ENCODE measurements around the gene RNF126.

The RNF126 gene

DNA sequence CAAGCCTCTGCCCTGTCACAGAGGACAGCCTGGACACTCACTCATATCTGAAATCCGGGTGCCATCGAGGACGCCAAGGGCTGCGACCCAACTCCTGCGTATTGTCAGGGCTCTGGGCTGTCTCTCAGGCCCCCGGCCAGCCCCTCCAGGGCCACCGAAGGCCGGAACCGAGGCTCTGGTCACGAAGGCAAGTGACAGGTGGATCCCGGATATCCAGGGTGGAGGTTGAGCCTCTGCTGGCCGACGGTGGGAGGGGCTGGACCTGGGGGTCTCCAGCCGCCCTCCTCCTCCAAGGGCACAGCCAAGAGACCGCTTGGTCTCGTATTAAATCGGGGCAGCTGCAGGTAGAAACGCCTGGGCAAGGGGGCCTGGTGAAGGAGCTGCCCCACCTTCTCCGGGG lies 5.4 kb downstream of the RNF126 start:
- Histone ChIP-seq H3K9ac (ENCODE audit: low read length) (no peak overlapping the region), H3K36me3 (ENCODE audit: control insufficient read depth, insufficient read depth, low read length) (no peaks in the 10 kb centered on the region), H3K9me3 (ENCODE audit: control insufficient read depth, low read length) (no peaks in the 10 kb centered on the region), H3K27me3 (ENCODE audit: control insufficient read depth, insufficient read depth, low read length) (no peaks in the 10 kb centered on the region), H3K4me3 (ENCODE audit: low read length) (no peak overlapping the region), H3K4me1 (ENCODE audit: control insufficient read depth, insufficient read depth, low read length) (peaks cover 45% of the 10 kb centered on the region)

DNA sequence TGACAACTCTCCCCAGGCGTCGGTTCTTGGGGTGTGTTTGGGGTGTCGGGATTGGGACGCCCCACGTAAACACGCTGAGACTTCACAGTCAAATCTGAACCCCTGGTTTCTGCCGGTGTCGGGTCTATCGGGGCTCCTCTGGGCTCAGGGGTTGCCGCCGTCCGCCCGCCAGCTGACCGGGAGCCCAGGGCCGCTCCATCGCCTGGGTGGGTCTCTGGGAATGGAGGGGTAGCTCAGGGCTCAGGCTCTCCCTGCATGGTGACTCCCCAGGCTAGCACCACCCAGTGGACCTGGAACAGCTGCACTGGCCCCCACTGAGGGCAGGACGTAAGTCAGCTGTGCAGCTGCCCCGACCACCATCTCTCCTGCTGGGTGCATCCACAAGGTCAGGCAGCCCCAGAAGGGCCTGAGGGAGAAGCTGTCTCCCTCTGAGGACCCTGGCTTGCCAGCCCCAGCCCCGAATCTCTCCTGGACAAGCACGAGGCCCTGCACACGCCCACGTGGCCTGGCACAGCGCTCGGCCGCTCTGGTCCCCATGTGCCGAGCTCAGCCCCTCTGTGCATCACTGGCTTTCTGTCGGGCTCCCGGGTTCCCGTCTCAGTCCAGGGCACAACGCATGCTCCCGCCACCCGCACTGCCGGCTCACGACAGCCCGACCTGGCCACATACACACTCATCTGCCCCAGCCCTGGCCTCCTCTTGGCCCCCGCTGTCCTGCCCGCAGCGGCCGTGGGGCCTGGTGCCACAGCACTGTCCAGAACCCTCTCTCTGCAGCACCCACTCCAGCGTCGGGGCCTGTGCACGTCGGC lies 6.1 kb downstream of the RNF126 start:
- no peaks in the 10 kb centered on the region for H3K27me3 ChIP-seq (ENCODE audit: control insufficient read depth, insufficient read depth, low read length)
- no peaks in the 10 kb centered on the region for H3K9me3 ChIP-seq (ENCODE audit: control insufficient read depth, low read length)
- H3K4me1 ChIP-seq (ENCODE audit: control insufficient read depth, insufficient read depth, low read length) = peaks cover 45% of the 10 kb centered on the region
- no peak overlapping the region for H3K9ac ChIP-seq (ENCODE audit: low read length)
- H3K4me3 ChIP-seq (ENCODE audit: low read length) = no peak overlapping the region
- no peaks in the 10 kb centered on the region for H3K36me3 ChIP-seq (ENCODE audit: control insufficient read depth, insufficient read depth, low read length)

- Histone ChIP-seq H3K9me3 (ENCODE audit: control insufficient read depth, low read length) (no peaks in the 10 kb centered on the region), H3K4me1 (ENCODE audit: control insufficient read depth, insufficient read depth, low read length) (peaks cover 35% of the 10 kb centered on the region), H3K36me3 (ENCODE audit: control insufficient read depth, insufficient read depth, low read length) (no peaks in the 10 kb centered on the region), H3K9ac (ENCODE audit: low read length) (no peak overlapping the region), H3K4me3 (ENCODE audit: low read length) (no peak overlapping the region), H3K27me3 (ENCODE audit: control insufficient read depth, insufficient read depth, low read length) (no peaks in the 10 kb centered on the region)
These were observed 7.3 kb downstream of the RNF126 start for GRCh38 chr19:655691-656090.

DNA sequence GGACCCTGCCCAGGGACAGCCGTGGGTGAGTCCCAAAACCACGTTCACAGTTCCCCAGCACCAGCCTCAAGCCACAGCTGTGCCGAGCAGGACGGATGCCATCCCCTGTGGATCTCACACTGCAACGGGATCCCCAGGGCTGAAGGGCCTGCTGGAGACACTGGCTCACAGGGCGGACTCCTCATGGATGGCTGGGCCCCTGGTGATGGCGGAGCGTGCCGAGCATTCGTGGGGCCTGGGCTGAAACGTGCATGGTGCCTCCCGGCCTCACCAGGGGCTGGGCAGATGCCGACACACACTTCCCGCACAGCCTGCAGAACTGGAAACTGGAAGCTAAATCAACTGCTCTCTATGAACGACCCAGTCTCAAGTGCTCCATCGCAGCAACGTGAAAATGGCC lies 9.6 kb downstream of the RNF126 start:
- Histone ChIP-seq H3K9ac (ENCODE audit: low read length) (no peak overlapping the region), H3K27me3 (ENCODE audit: control insufficient read depth, insufficient read depth, low read length) (no peaks in the 10 kb centered on the region), H3K4me3 (ENCODE audit: low read length) (no peak overlapping the region), H3K36me3 (ENCODE audit: control insufficient read depth, insufficient read depth, low read length) (no peaks in the 10 kb centered on the region), H3K9me3 (ENCODE audit: control insufficient read depth, low read length) (no peaks in the 10 kb centered on the region), H3K4me1 (ENCODE audit: control insufficient read depth, insufficient read depth, low read length) (peaks cover 13% of the 10 kb centered on the region)

DNA sequence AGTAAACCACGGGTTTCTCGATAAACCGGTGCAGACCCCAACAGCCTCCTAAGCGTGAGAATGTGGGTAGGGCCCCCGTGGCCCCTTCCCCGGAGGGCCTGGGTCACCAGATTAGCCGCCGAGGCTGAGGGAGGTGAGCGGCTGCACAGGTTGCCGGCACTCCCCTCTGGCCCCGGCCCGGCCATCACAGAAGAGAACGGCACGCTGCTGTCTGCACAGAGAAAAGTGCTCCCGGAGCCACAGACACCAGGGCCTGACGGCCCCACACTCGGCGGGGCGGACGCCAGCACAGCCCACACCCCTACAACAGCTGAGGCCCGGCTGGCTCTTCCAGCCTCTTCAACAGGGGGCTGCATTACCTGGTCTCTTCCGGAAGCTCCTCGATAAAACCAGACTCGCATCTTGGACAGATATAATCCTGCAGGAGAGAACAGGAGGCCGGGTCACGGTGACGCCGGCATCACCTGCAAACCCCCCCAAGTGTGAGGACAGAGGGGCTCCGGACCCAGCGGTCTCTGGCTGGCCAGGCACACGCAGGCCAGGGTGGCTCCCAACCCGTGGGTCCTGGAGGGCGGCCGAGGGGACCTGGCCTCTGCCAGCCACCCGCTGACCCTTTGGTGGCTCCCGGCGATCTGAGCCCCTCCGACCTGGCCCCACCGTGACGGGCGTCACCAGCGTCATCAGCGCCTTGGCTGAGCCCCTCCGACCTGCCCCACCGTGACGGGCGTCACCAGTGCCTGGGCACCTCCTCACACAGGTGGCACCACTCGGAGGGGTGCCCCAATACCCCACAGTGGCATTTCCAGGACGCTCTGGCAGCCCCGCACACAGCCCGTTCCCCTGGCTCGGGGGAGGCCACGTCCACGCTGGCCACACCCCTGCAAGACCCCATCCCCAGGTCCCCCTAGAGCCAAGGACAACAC lies 10.3 kb downstream of the RNF126 start:
- Histone ChIP-seq H3K9ac (ENCODE audit: low read length) (no peak overlapping the region), H3K4me1 (ENCODE audit: control insufficient read depth, insufficient read depth, low read length) (peaks cover 7% of the 10 kb centered on the region), H3K9me3 (ENCODE audit: control insufficient read depth, low read length) (no peaks in the 10 kb centered on the region), H3K4me3 (ENCODE audit: low read length) (no peak overlapping the region), H3K27me3 (ENCODE audit: control insufficient read depth, insufficient read depth, low read length) (no peaks in the 10 kb centered on the region), H3K36me3 (ENCODE audit: control insufficient read depth, insufficient read depth, low read length) (no peaks in the 10 kb centered on the region)

DNA sequence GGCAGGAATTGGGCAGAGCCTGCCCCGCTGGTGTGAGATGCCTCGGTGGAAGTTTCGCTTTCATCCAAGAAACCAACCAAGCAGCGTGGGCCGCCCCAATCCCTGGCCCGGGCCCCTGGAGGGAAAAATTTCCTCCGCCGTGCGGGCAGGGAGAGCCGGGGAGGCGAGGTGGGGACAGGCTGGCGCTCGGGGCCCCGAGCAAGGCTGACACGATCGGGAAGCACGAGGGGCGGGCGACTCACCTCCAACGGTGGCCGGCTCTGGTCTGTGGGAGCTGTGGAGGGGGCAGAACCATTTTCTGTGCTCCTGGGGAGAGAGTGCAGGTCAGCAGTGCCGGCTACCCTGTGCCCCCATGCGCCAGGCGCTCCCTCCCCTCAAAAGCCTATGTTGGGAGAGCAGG lies 11.0 kb downstream of the RNF126 start:
- no peaks in the 10 kb centered on the region for H3K36me3 ChIP-seq (ENCODE audit: control insufficient read depth, insufficient read depth, low read length)
- H3K9ac ChIP-seq (ENCODE audit: low read length) = no peak overlapping the region
- no peaks in the 10 kb centered on the region for H3K27me3 ChIP-seq (ENCODE audit: control insufficient read depth, insufficient read depth, low read length)
- no peaks in the 10 kb centered on the region for H3K9me3 ChIP-seq (ENCODE audit: control insufficient read depth, low read length)
- no peak overlapping the region for H3K4me3 ChIP-seq (ENCODE audit: low read length)
- H3K4me1 ChIP-seq (ENCODE audit: control insufficient read depth, insufficient read depth, low read length) = peaks cover 1% of the 10 kb centered on the region

GRCh38 chr19:651114-651818 lies 11.7 kb downstream of the RNF126 start:
- Histone ChIP-seq H3K9ac (ENCODE audit: low read length) (no peak overlapping the region), H3K4me3 (ENCODE audit: low read length) (no peak overlapping the region), H3K27me3 (ENCODE audit: control insufficient read depth, insufficient read depth, low read length) (no peaks in the 10 kb centered on the region), H3K4me1 (ENCODE audit: control insufficient read depth, insufficient read depth, low read length) (no peaks in the 10 kb centered on the region), H3K9me3 (ENCODE audit: control insufficient read depth, low read length) (no peaks in the 10 kb centered on the region), H3K36me3 (ENCODE audit: control insufficient read depth, insufficient read depth, low read length) (no peaks in the 10 kb centered on the region)

DNA sequence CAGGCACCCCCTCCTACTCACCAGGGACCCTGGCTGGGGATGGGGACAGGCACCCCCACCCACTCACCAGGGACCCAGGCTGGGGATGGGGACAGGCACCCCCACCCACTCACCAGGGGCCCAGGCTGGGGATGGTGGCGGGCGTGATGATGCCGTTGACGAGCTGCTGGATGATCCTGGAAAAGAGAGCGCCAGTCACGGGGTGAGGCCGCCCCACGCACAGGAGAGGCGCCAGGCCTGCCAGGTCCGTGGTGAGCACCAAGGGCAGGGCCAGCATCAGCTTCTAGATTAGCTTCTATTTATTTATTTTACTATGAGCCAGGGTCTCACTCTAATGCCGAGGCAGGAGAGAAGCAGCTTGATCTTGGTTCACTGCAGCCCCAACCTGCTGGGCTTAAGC lies 12.9 kb downstream of the RNF126 start:
- H3K4me3 ChIP-seq (ENCODE audit: low read length) = no peak overlapping the region
- no peaks in the 10 kb centered on the region for H3K27me3 ChIP-seq (ENCODE audit: control insufficient read depth, insufficient read depth, low read length)
- no peak overlapping the region for H3K9ac ChIP-seq (ENCODE audit: low read length)
- no peaks in the 10 kb centered on the region for H3K36me3 ChIP-seq (ENCODE audit: control insufficient read depth, insufficient read depth, low read length)
- no peaks in the 10 kb centered on the region for H3K4me1 ChIP-seq (ENCODE audit: control insufficient read depth, insufficient read depth, low read length)
- H3K9me3 ChIP-seq (ENCODE audit: control insufficient read depth, low read length) = no peaks in the 10 kb centered on the region

DNA sequence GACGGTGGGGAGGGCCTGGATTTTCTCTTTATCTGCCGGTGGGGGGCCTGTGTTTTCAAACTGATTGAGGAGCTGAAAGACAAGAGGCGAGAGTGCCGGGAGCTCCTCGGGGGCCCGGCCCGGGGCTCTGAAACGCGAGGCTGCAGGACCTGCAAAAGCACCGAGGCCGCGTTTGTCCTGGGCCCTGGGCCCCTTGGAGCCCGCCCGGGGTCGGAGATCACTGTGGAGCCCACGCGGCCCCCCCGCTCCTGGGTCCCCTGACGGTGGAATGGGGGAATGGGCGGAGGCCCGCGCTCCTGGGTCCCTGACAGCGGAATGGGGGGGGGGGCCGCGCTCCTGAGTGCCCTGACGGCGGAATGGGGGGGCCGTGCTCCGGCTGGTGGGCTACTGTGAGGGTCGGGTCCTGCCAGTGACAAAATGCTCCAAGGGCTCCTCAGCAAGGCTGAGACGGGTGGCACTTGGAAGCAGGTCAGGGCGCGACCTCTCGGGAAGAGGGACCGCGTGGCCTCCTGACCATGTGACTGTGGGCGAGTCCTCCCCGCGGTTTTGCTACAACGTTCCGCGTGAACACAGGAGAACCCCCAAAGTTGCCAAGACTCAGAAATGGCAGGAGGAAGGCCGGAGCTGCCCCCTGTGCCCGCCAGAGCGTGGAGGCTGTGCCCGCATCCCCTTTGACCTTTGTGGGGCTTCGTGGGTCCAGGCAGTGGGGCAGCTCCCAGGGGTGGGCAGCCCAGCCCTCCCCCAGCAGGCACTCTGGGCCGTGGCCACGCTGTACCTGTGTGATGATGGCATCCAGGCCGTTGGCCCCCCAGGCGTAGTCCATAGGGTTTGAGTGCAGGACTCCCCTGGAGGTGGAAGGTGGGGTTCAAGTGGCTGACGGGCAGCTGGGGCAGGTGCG lies 13.9 kb downstream of the RNF126 start:
- H3K4me3 ChIP-seq (ENCODE audit: low read length) = no peak overlapping the region

GRCh38 chr19:648305-648704 lies 14.7 kb downstream of the RNF126 start:
- Histone ChIP-seq H3K9me3 (ENCODE audit: control insufficient read depth, low read length) (no peaks in the 10 kb centered on the region), H3K4me3 (ENCODE audit: low read length) (no peak overlapping the region), H3K36me3 (ENCODE audit: control insufficient read depth, insufficient read depth, low read length) (no peaks in the 10 kb centered on the region), H3K9ac (ENCODE audit: low read length) (no peak overlapping the region), H3K27me3 (ENCODE audit: control insufficient read depth, insufficient read depth, low read length) (no peaks in the 10 kb centered on the region), H3K4me1 (ENCODE audit: control insufficient read depth, insufficient read depth, low read length) (no peaks in the 10 kb centered on the region)

More for the DNA sequence above, 13.9 kb downstream of the RNF126 start:
- Histone ChIP-seq H3K9me3 (ENCODE audit: control insufficient read depth, low read length) (no peaks in the 10 kb centered on the region), H3K36me3 (ENCODE audit: control insufficient read depth, insufficient read depth, low read length) (no peaks in the 10 kb centered on the region), H3K4me1 (ENCODE audit: control insufficient read depth, insufficient read depth, low read length) (no peaks in the 10 kb centered on the region), H3K9ac (ENCODE audit: low read length) (no peak overlapping the region), H3K27me3 (ENCODE audit: control insufficient read depth, insufficient read depth, low read length) (no peaks in the 10 kb centered on the region)

- H3K27me3 ChIP-seq (ENCODE audit: control insufficient read depth, insufficient read depth, low read length) = no peaks in the 10 kb centered on the region
- no peaks in the 10 kb centered on the region for H3K36me3 ChIP-seq (ENCODE audit: control insufficient read depth, insufficient read depth, low read length)
These were observed 15.3 kb downstream of the RNF126 start for GRCh38 chr19:647566-648284.

More at GRCh38 chr19:647566-648284, 15.3 kb downstream of the RNF126 start:
- no peaks in the 10 kb centered on the region for H3K9me3 ChIP-seq (ENCODE audit: control insufficient read depth, low read length)
- no peak overlapping the region for H3K4me3 ChIP-seq (ENCODE audit: low read length)
- no peak overlapping the region for H3K9ac ChIP-seq (ENCODE audit: low read length)
- no peaks in the 10 kb centered on the region for H3K4me1 ChIP-seq (ENCODE audit: control insufficient read depth, insufficient read depth, low read length)

Data from mucosa of stomach (tissue), 1 donor.